OCI-LY7 (cell line): Measurements from ENCODE around the gene ISOC2. TPM values are rescaled to one million over a fixed set of nuclear protein-coding genes. Genes with fewer than 3 reads are reported as not detected.

Experiments
- BruUV-seq: library from RNA; stranded (reverse); fragments of 400-500 nt; replicated peaks from 2 replicates; lab custom pipeline; 2021; lab: Mats Ljungman, UMichigan
- CTCF ChIA-PET: fragments of 300-600 bp; sonication (Branson Sonifier 250); formaldehyde crosslinking; loops from one replicate; lab custom pipeline; 2022; ENCODE audit warnings: antibody characterized with exemption; ENCODE audit not compliant: unreplicated experiment; lab: Charles Lee
- POLR2A ChIA-PET: fragments of 300-600 bp; sonication (Branson Sonifier 250); formaldehyde crosslinking; loops from one replicate; lab custom pipeline; 2022; ENCODE audit warnings: antibody characterized with exemption; lab: Charles Lee
- DNase-seq: peaks from one replicate; pipeline ENCODE4 v3.0.0-alpha.2; 2015; ENCODE audit warnings: low spot score
- H2AFZ ChIP-seq: fragments of 200-600 bp; sonication (generic), shearing (Covaris generic); 2 replicates; pipeline ENCODE4 v1.6.1; 2014; ENCODE audit warnings: mild to moderate bottlenecking, antibody characterized with exemption, low read length, moderate library complexity
- H3K27ac ChIP-seq: fragments of 200-600 bp; sonication (generic); 2 replicates; pipeline ENCODE4 v1.5.1; 2014; ENCODE audit warnings: mixed run types, low read depth, mild to moderate bottlenecking, moderate library complexity, low read length, inconsistent platforms; ENCODE audit not compliant: poor library complexity, severe bottlenecking
- H3K36me3 ChIP-seq: fragments of 200-600 bp; sonication (generic); 2 replicates; pipeline ENCODE4 v1.6.1; 2014; ENCODE audit warnings: mild to moderate bottlenecking, antibody characterized with exemption, low read length, moderate library complexity, mixed read lengths; ENCODE audit not compliant: insufficient read depth
- H3K4me1 ChIP-seq: fragments of 200-600 bp; sonication (generic); 2 replicates; pipeline ENCODE4 v1.5.1; 2014; ENCODE audit warnings: mild to moderate bottlenecking, low read length; ENCODE audit not compliant: insufficient read depth, poor library complexity, severe bottlenecking
- H3K4me2 ChIP-seq: fragments of 200-600 bp; sonication (generic); 2 replicates; pipeline ENCODE4 v1.6.1; 2014; ENCODE audit warnings: mild to moderate bottlenecking, low read length
- H3K4me3 ChIP-seq: fragments of 200-600 bp; sonication (generic); 2 replicates; pipeline ENCODE4 v1.5.1; 2014; ENCODE audit warnings: mild to moderate bottlenecking, low read depth, low read length; ENCODE audit not compliant: poor library complexity, severe bottlenecking
- H3K79me2 ChIP-seq: fragments of 200-600 bp; sonication (generic); 2 replicates; pipeline ENCODE4 v1.6.1; 2016; ENCODE audit warnings: low read depth, mild to moderate bottlenecking, low read length, moderate library complexity, mixed read lengths; ENCODE audit not compliant: insufficient read depth
- H3K9me2 ChIP-seq: fragments of 200-600 bp; sonication (generic); 2 replicates; pipeline ENCODE4 v1.6.1; 2016; ENCODE audit warnings: mild to moderate bottlenecking, low read length, mixed read lengths; ENCODE audit not compliant: insufficient read depth
- H3K9me3 ChIP-seq: fragments of 200-600 bp; sonication (generic); 2 replicates; pipeline ENCODE4 v1.6.1; 2014; ENCODE audit warnings: mild to moderate bottlenecking, mixed run types, low read length, mixed read lengths
- H4K20me1 ChIP-seq: fragments of 200-600 bp; sonication (generic); 2 replicates; pipeline ENCODE4 v1.6.1; 2014; ENCODE audit warnings: mild to moderate bottlenecking, antibody characterized with exemption, low read length, moderate library complexity, mixed read lengths; ENCODE audit not compliant: insufficient read depth
- EZH2phosphoT487 ChIP-seq: fragments of 200-600 bp; sonication (generic); IDR thresholded peaks from 2 replicates; pipeline ENCODE4 v1.6.1; 2018; ENCODE audit warnings: low read depth, borderline replicate concordance, mild to moderate bottlenecking, mixed run types, antibody characterized with exemption, low read length, moderate library complexity, mixed read lengths
- intact Hi-C: fragments of 100-400 bp; cut with micrococcal nuclease; formaldehyde crosslinking; loops from one replicate; pipeline ENCODE4 v1.10.0; 2022; ENCODE audit not compliant: unreplicated experiment
- total RNA-seq, 2 experiments: library from RNA; depleted of rRNA in 1 of 2; stranded (reverse); fragments of >200 nt in 1 of 2; shearing (Covaris generic) in 1 of 2; gene quantifications; 2 replicates each; pipeline ENCODE4 v1.2.3, GENCODE V29; 2014 to 2022
- TF ChIP-seq, protein P1 (sequence below): fragments of 200-600 bp; sonication (generic); conservative IDR thresholded peaks from 2 replicates; pipeline ENCODE4 v1.5.1; 2014; ENCODE audit warnings: mild to moderate bottlenecking, antibody characterized with exemption, low read length, moderate library complexity, mixed read lengths

Gene ISOC2
- total RNA-seq, 2 experiments from 2014 or later, result 37.0 to 115 TPM

- ChIA-PET CTCF (no interaction called here), POLR2A (interaction anchor here (1.2 kb wide), 1 partner anchor 9 kb away, joined by 3 read pairs; the partner anchor contains the start of gene ZNF628)
- Histone ChIP-seq H3K27ac (peak overlapping the region; percentile 50), H3K9me2 (no peaks in the 10 kb centered on the region), H3K36me3 (no peaks in the 10 kb centered on the region; the same call in 1 of the 2 replicates), H3K4me1 (peaks cover 33% of the 10 kb centered on the region), H3K79me2 (no peaks in the 10 kb centered on the region), H3K4me3 (peak overlapping the region; percentile 76), H3K4me2 (peak overlapping the region; percentile 78), H3K9me3 (no peaks in the 10 kb centered on the region), H4K20me1 (no peaks in the 10 kb centered on the region), H2AFZ (peak overlapping the region; percentile 73)
- intact Hi-C loops, result no loop called here
- peak; percentile 58 for DNase-seq
- TF ChIP-seq, protein P1, sequence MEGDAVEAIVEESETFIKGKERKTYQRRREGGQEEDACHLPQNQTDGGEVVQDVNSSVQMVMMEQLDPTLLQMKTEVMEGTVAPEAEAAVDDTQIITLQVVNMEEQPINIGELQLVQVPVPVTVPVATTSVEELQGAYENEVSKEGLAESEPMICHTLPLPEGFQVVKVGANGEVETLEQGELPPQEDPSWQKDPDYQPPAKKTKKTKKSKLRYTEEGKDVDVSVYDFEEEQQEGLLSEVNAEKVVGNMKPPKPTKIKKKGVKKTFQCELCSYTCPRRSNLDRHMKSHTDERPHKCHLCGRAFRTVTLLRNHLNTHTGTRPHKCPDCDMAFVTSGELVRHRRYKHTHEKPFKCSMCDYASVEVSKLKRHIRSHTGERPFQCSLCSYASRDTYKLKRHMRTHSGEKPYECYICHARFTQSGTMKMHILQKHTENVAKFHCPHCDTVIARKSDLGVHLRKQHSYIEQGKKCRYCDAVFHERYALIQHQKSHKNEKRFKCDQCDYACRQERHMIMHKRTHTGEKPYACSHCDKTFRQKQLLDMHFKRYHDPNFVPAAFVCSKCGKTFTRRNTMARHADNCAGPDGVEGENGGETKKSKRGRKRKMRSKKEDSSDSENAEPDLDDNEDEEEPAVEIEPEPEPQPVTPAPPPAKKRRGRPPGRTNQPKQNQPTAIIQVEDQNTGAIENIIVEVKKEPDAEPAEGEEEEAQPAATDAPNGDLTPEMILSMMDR, result peak; percentile 42; the same call in 1 of the 2 replicates
- TF ChIP-seq EZH2phosphoT487, result no peak
- BruUV-seq, result TSS peak; percentile 76
These were observed 24.1 kb upstream of the ISOC2 start for GRCh38 chr19:55485439-55486011.

GRCh38 chr19:55484593-55485438 lies 23.4 kb upstream of the ISOC2 start, which contains the start of gene NAT14:
Gene NAT14, plus strand, starts transcription at chr19:55485188. Its CDS starts 521 bp downstream, at chr19:55485709.
- Histone ChIP-seq H3K79me2 (no peaks in the 10 kb centered on the region), H3K9me2 (no peaks in the 10 kb centered on the region), H3K27ac (peak within 1 kb of the TSS; percentile 50), H2AFZ (peak within 1 kb of the TSS; percentile 73), H3K4me3 (peak within 1 kb of the TSS; percentile 76), H3K4me1 (peaks cover 34% of the 10 kb centered on the region), H3K4me2 (peak within 1 kb of the TSS; percentile 78), H3K9me3 (no peaks in the 10 kb centered on the region), H4K20me1 (no peaks in the 10 kb centered on the region), H3K36me3 (no peaks in the 10 kb centered on the region; the same call in 1 of the 2 replicates)
- TF ChIP-seq, protein P1, result no peak
- TF ChIP-seq EZH2phosphoT487, result no peak
- intact Hi-C loops, result no loop called here
- peak; percentile 80 for DNase-seq
- POLR2A ChIA-PET, result interaction anchor here (1.2 kb wide), 1 partner anchor 8 kb away, joined by 3 read pairs; the partner anchor contains the start of gene ZNF628
- CTCF ChIA-PET, result no interaction called here
- BruUV-seq, result no TSS peak
